Measurements from ENCODE around the gene CELF4.

The CELF4 gene

GRCh38 chr18:37225279-37225678 lies 340.3 kb downstream of the CELF4 start:
- no peak for DNase-seq (ENCODE audit: low read depth in 2 of 2)

DNA sequence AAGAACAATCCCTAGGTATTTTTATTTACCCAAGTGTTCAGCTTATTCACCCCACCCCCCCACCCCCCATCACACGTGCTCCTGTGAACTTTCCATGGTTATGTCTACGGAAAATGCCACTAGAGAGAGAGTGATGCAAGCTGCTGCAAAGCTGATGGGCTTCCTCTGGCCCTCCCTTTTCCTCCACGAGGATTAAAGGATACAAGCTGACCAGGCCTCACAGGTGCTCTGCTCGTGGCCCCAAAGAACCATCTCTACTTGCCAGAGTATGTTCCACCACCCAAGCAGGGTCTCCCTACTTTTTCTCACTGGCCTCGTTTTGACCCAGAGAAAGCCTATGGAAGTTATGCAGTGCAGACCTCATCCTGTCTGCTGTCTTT lies 342.6 kb downstream of the CELF4 start:
- DNase-seq (ENCODE audit: low read depth in 2 of 2), result no peak

GRCh38 chr18:37222354-37222998 lies 343.1 kb downstream of the CELF4 start:
- DNase-seq (ENCODE audit: low read depth in 2 of 2), result no peak

- DNase-seq (ENCODE audit: low read depth in 2 of 2), result no peak
Measured at GRCh38 chr18:37219257-37219656, 346.3 kb downstream of the CELF4 start.

DNA sequence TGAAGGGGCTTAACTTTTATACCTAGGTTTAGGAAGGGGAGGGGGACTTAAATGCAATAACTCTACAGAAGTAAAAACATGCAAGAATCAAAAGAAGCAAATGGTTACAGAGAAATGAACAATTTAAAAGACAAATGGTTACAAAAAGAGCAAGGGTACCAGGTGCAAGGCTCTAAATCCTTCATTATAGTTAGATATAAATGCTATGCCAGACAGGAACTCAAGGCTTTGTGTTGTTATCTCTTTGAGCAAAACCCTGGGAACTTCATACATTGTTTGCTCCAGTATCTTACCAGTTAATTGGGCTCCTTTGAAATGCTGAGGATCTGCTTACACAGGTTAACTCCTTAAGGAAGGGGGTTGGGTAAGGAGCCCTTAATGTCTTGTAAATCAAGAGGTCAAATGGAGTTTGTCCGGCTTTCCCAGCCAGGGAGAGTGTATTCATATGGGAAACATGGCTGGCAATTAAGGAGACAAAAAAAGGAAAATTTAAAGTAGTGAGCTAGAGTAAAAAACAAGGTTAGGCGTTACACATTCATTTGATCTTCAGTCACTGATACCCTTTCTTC lies 347.5 kb downstream of the CELF4 start:
- DNase-seq (ENCODE audit: low read depth in 2 of 2), result no peak

- DNase-seq (ENCODE audit: low read depth in 2 of 2), result no peak
Measured at GRCh38 chr18:37210781-37211180, 354.8 kb downstream of the CELF4 start.

DNA sequence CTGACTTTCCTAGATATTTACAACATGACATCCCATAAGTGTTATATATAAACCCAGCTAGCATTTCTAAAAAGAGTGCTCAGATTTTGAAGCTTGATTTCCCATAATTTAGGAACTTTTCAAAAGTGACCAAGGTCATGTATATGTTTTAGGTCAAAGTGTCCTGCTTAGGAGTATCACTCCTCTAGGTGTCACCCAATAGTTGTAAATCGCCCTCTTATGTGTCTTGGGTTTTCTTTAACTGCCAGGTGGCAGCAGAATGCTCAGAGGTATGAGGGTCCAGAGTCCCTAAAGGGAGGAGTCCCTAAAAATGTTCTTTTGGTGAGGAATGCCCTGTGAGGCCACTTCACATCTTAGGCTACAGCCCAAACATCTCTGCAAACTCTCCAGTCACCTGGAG lies 358.3 kb downstream of the CELF4 start:
- no peak for DNase-seq (ENCODE audit: low read depth in 2 of 2)

DNA sequence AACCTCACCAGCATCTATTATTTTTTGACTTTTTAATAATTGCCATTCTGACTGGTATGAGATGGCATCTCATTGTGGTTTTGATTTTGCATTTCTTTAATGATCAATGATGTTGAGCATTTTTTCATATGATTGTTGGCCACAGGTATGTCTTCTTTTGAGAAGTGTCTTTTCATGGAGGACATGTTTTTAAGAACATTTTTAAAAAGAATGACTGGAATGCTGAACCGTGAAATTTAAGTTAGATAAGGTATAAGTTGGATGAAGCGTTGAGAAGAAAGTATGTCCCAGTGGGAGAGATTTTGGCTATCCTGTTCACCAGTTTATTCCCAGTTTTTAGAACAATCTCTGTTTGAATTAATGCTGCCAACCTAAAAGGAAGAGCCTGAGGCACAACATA lies 365.9 kb downstream of the CELF4 start:
- DNase-seq (ENCODE audit: low read depth in 2 of 2), result no peak

Measured in activated CD8-positive, alpha-beta memory T cell treated with anti-CD3 and anti-CD28 coated beads for 4 hours (primary cell).